Vagina (tissue), 2 donors: ENCODE data around the gene PLPPR5.

Experiments
- CTCF ChIP-seq, 3 experiments: fragments of 450-650 bp in 2 of 3; fragments of 200-600 bp in 1 of 3; sonication (generic) in 1 of 3; IDR thresholded peaks; one replicate each; pipeline ENCODE4 v1.5.1; 2017 to 2019; ENCODE audit warnings: antibody characterized with exemption in 3 of 3, mild to moderate bottlenecking in 2 of 3, moderate library complexity in 2 of 3
- POLR2A ChIP-seq, 2 donors: fragments of 450-650 bp; IDR thresholded peaks; one replicate each; pipeline ENCODE4 v1.6.1; 2017; ENCODE audit warnings: antibody characterized with exemption in 2 of 2, mild to moderate bottlenecking in 2 of 2, moderate library complexity in 2 of 2

DNA sequence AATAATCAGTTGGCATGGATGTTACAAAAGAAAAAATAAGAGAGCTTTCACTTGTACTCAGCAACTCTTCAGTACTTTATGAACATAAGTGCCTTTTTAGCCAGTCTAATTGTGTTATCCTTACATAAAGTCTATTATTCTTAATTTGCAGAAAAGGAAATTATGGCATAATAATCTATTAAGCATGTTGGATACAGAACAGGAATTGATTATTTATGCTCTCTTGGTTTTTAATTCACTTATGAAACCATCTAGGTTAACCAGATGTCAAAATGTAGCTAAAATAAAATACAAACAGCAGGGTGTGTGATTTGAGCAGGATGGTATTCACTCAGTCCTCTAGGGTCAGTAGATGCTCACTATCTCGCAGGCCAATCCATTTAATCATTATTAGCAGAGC is 79.7 kb downstream of the PLPPR5 start:
- TF ChIP-seq CTCF (IDR thresholded peaks at IDR 0.05) (no peak), POLR2A (IDR thresholded peaks at IDR 0.05) (no peak)
